ENCODE measurements around the gene PIK3CA. TPM values are rescaled to one million over a fixed set of nuclear protein-coding genes. Genes with fewer than 3 reads are reported as not detected.
"Not testable (repeated sequence)": the region's sequence is repeated elsewhere in the genome, so short reads cannot be mapped to it uniquely, and the experiment has no call there.

The PIK3CA gene
- polyA plus RNA-seq, 3 donors, result 7.4 to 9.5 (median 9.4) TPM

DNA sequence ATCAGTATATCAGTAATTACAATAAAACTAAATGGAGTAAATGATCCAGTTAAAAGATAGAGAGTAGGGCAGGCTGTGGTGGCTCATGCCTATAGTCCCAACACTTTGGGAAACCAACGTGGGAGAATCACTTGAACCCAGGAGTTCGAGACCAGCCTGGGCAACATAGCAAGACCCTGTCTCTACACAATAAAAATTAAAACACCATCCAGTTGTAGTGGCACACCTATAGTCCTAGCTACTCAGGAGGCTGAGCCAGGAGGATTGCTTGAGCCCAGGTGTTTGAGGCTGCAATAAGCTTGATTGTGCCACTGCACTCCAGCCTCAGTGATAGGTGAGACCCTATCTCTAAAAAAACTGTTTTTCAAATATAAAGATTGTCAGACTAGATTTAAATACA is 108.7 kb downstream of the PIK3CA start:
- no peaks in the 10 kb centered on the region for H3K36me3 ChIP-seq (replicated peaks in 1 of 2; ENCODE audit: control insufficient read depth in 1 of 2, insufficient read depth in 2 of 2, low read length in 2 of 2)
- intact Hi-C loops (cut with micrococcal nuclease), result no loop called here
- no peaks in the 10 kb centered on the region for H3K79me2 ChIP-seq (ENCODE audit: insufficient read depth, low read length)
- no peak overlapping the region for H3K4me2 ChIP-seq (replicated peaks; ENCODE audit: extremely low read depth, low read length, poor library complexity, severe bottlenecking)
- no peak for DNase-seq
- TF ChIP-seq, protein P1, sequence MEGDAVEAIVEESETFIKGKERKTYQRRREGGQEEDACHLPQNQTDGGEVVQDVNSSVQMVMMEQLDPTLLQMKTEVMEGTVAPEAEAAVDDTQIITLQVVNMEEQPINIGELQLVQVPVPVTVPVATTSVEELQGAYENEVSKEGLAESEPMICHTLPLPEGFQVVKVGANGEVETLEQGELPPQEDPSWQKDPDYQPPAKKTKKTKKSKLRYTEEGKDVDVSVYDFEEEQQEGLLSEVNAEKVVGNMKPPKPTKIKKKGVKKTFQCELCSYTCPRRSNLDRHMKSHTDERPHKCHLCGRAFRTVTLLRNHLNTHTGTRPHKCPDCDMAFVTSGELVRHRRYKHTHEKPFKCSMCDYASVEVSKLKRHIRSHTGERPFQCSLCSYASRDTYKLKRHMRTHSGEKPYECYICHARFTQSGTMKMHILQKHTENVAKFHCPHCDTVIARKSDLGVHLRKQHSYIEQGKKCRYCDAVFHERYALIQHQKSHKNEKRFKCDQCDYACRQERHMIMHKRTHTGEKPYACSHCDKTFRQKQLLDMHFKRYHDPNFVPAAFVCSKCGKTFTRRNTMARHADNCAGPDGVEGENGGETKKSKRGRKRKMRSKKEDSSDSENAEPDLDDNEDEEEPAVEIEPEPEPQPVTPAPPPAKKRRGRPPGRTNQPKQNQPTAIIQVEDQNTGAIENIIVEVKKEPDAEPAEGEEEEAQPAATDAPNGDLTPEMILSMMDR (IDR thresholded peaks at IDR 0.05), result no peak
- H3K27me3 Mint-ChIP-seq (ENCODE audit: low read depth in 3 of 3), result peaks cover 0 to 2% (median 1%) of the 10 kb centered on the region in 3 donors
- peaks cover 0 to 20% of the 10 kb centered on the region in 2 donors for H3K9me3 ChIP-seq (replicated peaks in 1 of 2; ENCODE audit: control insufficient read depth in 1 of 2, insufficient read depth in 1 of 2, low read length in 2 of 2)
- H3K4me1 Mint-ChIP-seq, result peaks cover 16% of the 10 kb centered on the region
- WGBS (ENCODE audit: insufficient coverage), result no CpG with 5 or more reads among the region's 2 CpGs
- peaks cover 0 to 9% of the 10 kb centered on the region in 2 donors for H3K36me3 Mint-ChIP-seq
- H3K27ac Mint-ChIP-seq, result no peak overlapping the region
- H3K27me3 ChIP-seq (ENCODE audit: control insufficient read depth in 2 of 2, insufficient read depth in 2 of 2, low read length in 2 of 2), result no peaks in the 10 kb centered on the region
- peaks cover 0 to 7% of the 10 kb centered on the region in 2 donors for H3K4me1 ChIP-seq (ENCODE audit: control insufficient read depth in 1 of 2, insufficient read depth in 2 of 2, low read length in 2 of 2)
- H3K9ac ChIP-seq (ENCODE audit: insufficient read depth, low read length, poor library complexity, severe bottlenecking), result no peak overlapping the region
- no peak overlapping the region for H2AFZ ChIP-seq (ENCODE audit: insufficient read depth, low read depth, low read length, poor library complexity, severe bottlenecking)
- no peak overlapping the region for H3K4me3 Mint-ChIP-seq
- H4K20me1 ChIP-seq (ENCODE audit: insufficient read depth, low read length), result no peaks in the 10 kb centered on the region
- H3K9me3 Mint-ChIP-seq, result peaks cover 16 to 35% (median 30%) of the 10 kb centered on the region in 7 donors
- H3K27ac ChIP-seq (ENCODE audit: low read depth in 1 of 2, low read length in 2 of 2), result no peak overlapping the region
- H3K4me3 ChIP-seq (replicated peaks in 1 of 3; ENCODE audit: low read depth in 2 of 3, low read length in 3 of 3), result no peak overlapping the region

- H2AFZ ChIP-seq (ENCODE audit: insufficient read depth, low read depth, low read length, poor library complexity, severe bottlenecking); H3K27me3 ChIP-seq (ENCODE audit: control insufficient read depth in 2 of 2, insufficient read depth in 2 of 2, low read length in 2 of 2); H3K79me2 ChIP-seq (ENCODE audit: insufficient read depth, low read length); H3K4me3 ChIP-seq (replicated peaks in 1 of 3; ENCODE audit: low read depth in 2 of 3, low read length in 3 of 3); H4K20me1 ChIP-seq (ENCODE audit: insufficient read depth, low read length); intact Hi-C loops (cut with micrococcal nuclease); H3K36me3 Mint-ChIP-seq; H3K36me3 ChIP-seq (replicated peaks in 1 of 2; ENCODE audit: control insufficient read depth in 1 of 2, insufficient read depth in 2 of 2, low read length in 2 of 2); H3K4me1 ChIP-seq (ENCODE audit: control insufficient read depth in 1 of 2, insufficient read depth in 2 of 2, low read length in 2 of 2); H3K9ac ChIP-seq (ENCODE audit: insufficient read depth, low read length, poor library complexity, severe bottlenecking); H3K27ac ChIP-seq (ENCODE audit: low read depth in 1 of 2, low read length in 2 of 2); H3K4me3 Mint-ChIP-seq; H3K4me2 ChIP-seq (replicated peaks; ENCODE audit: extremely low read depth, low read length, poor library complexity, severe bottlenecking); DNase-seq; H3K27ac Mint-ChIP-seq; H3K27me3 Mint-ChIP-seq (ENCODE audit: low read depth in 3 of 3): not testable (repeated sequence)
- peaks cover 0 to 24% of the 10 kb centered on the region in 2 donors for H3K9me3 ChIP-seq (replicated peaks in 1 of 2; ENCODE audit: control insufficient read depth in 1 of 2, insufficient read depth in 1 of 2, low read length in 2 of 2)
- Mint-ChIP-seq H3K4me1 (peaks cover 16% of the 10 kb centered on the region), H3K9me3 (peaks cover 19 to 41% (median 32%) of the 10 kb centered on the region in 7 donors)
- WGBS (ENCODE audit: insufficient coverage), result over 99% methylated on average over 11 of the region's 11 CpGs
Measured at GRCh38 chr3:179257742-179258141, 109.6 kb downstream of the PIK3CA start.

Measured in CD14-positive monocyte (primary cell).